Psoas muscle (tissue), 8 donors: ENCODE results near the gene TPM3. TPM values are rescaled to one million over a fixed set of nuclear protein-coding genes. Genes with fewer than 3 reads are reported as not detected.
A peak's percentile ranks its signal among the peaks of the same experiment; 100 is the strongest.

Source experiments
- ATAC-seq, 4 donors: fragments of 200-7000 bp; cut with Tn5 transposase; one replicate each; pipeline ENCODE4 v1.9.1; 2020; ENCODE audit warnings: moderate library complexity in 3 of 4, mild to moderate bottlenecking in 2 of 4
- DNase-seq, 2 donors: peaks; one replicate each; pipeline ENCODE4 v3.0.0-alpha.2; 2020
- H3K27ac ChIP-seq: fragments of 200-600 bp; one replicate; pipeline ENCODE4 v1.8.0; 2022
- H3K27me3 ChIP-seq, 3 donors: fragments of 200-600 bp in 1 of 3; one replicate each; pipeline versions ENCODE4 v1.6.1 to v1.8.0; 2013 to 2022; ENCODE audit warnings: low read length in 2 of 3, mild to moderate bottlenecking in 2 of 3, moderate library complexity in 1 of 3; ENCODE audit not compliant: insufficient read depth in 3 of 3
- H3K36me3 ChIP-seq, 2 donors: fragments of 200-600 bp in 1 of 2; one replicate each; pipeline versions ENCODE4 v1.6.1 to v1.8.0; 2013 to 2022; ENCODE audit warnings: low read depth in 1 of 2, mild to moderate bottlenecking in 1 of 2, moderate library complexity in 1 of 2; ENCODE audit not compliant: insufficient read depth in 1 of 2
- H3K4me1 ChIP-seq: fragments of 200-600 bp; one replicate; pipeline ENCODE4 v1.8.0; 2022
- H3K4me3 ChIP-seq: fragments of 200-600 bp; one replicate; pipeline ENCODE4 v1.8.0; 2022; ENCODE audit warnings: mild to moderate bottlenecking
- H3K9me3 ChIP-seq: fragments of 200-600 bp; one replicate; pipeline ENCODE4 v1.8.0; 2022
- CTCF ChIP-seq: fragments of 200-600 bp; IDR thresholded peaks from one replicate; pipeline ENCODE4 v1.8.0; 2022; ENCODE audit warnings: antibody characterized with exemption
- WGBS, 3 donors: extraction: QIAGEN DNeasy Blood & Tissue Kit; methylation state at CpG; one replicate each; pipeline versions ENCODE4 v1.1.6 to v1.1.7; 2013; 5-methylcytosine and 5-hydroxymethylcytosine counted together
- intact Hi-C, 2 donors: fragments of 100-400 bp; cut with DNase I; formaldehyde crosslinking; loops; one replicate each; pipeline versions ENCODE4 v1.11.0 to v1.14.2; 2022
- polyA plus RNA-seq, 3 donors: library from polyadenylated mRNA; stranded (reverse); fragments of 200-250 nt; gene quantifications; one replicate each; pipeline ENCODE4 v1.2.3, GENCODE V29; 2013
- total RNA-seq, 4 donors: library from RNA; stranded (reverse); fragmentation: NEBNext Ultra II Directional in 2 of 4; extraction: Animal tissue kit (Norgen Biotek cat#: 25700) in 2 of 4; gene quantifications; one replicate each; pipeline versions ENCODE4 v1.2.1 to v1.2.4, GENCODE V29; 2021 to 2023
- donor health status: healthy with polysubstance abuse.
- donor health status: DM: no; HTN: no; CAD: no; lungs with moderate emphysema.
- donor health status: Bipolar disorder and iron deficiency.
- donor health status: healthy.
- donor health status: DM: yes; HTN: yes; CAD: no.
- donor health status: DM: no; HTN: no; CAD: no.
- donor health status: DM: no; HTN: no; CAD: no.
- donor health status: DM: yes; HTN: yes; CAD: no.

TPM3 gene
- total and polyA plus RNA-seq, 7 donors, result 1,778 to 3,898 (median 2,728) TPM

- intact Hi-C loops, result loop anchor here in 1 of 2 donors (5.0 kb wide), 1 partner anchor 334 kb away; the partner anchor contains the start of gene UBE2Q1
- H3K27ac ChIP-seq, result peak overlapping the region; percentile 99
These were observed 31.0 kb upstream of the TPM3 start for GRCh38 chr1:154222918-154223317.

DNA sequence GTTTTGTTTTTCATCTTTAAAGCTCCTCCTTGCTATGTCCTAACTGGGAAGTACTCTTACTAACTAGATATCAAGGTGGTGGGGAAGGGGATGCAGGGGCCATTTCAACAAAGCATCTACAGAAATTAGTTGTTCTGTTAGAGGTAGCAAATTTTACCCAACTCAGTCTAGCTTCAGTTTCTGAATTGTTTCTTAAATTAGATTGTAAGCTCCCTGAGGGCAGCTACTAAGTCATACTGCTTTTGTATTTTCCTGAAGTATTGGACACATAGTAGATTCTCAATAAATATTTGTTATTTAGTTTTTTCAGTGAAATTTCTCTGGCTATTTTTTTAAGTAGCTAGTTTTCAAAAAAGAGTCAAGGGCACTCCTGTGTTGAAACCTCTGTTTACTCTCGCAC, 30.6 kb upstream of the TPM3 start:
- no peaks in the 10 kb centered on the region for H3K27me3 ChIP-seq
- H3K27ac ChIP-seq, result peak overlapping the region; percentile 99
- DNase-seq, result no peak
- TF ChIP-seq CTCF, result no peak
- WGBS, 3 donors, result 85 to 97% (median 85%) methylated on average over 1 of the region's 1 CpG
- H3K4me3 ChIP-seq, result peak overlapping the region; percentile 96
- H3K9me3 ChIP-seq, result no peaks in the 10 kb centered on the region
- peaks cover 50% of the 10 kb centered on the region for H3K4me1 ChIP-seq
- H3K36me3 ChIP-seq, result peaks cover 4 to 48% of the 10 kb centered on the region in 2 donors
- no peak for ATAC-seq
- intact Hi-C loops, result loop anchor here in 1 of 2 donors (5.0 kb wide), 1 partner anchor 335 kb away; the partner anchor contains the start of gene UBE2Q1

More at GRCh38 chr1:154222918-154223317, 31.0 kb upstream of the TPM3 start:
- TF ChIP-seq CTCF, result no peak
- Histone ChIP-seq H3K27me3 (no peaks in the 10 kb centered on the region), H3K4me3 (peak overlapping the region; percentile 96), H3K36me3 (peaks cover 4 to 48% of the 10 kb centered on the region in 2 donors), H3K9me3 (no peaks in the 10 kb centered on the region), H3K4me1 (peaks cover 46% of the 10 kb centered on the region)
- DNase-seq (no peak), ATAC-seq (no peak)
- WGBS, 3 donors, result 87 to 89% (median 87%) methylated on average over 1 of the region's 1 CpG

- Histone ChIP-seq H3K4me3 (peak overlapping the region; percentile 96), H3K27me3 (no peaks in the 10 kb centered on the region), H3K9me3 (no peaks in the 10 kb centered on the region), H3K4me1 (peaks cover 54% of the 10 kb centered on the region), H3K27ac (peak overlapping the region; percentile 99), H3K36me3 (peaks cover 6 to 48% of the 10 kb centered on the region in 2 donors)
- peak; percentile 64 to 81 for DNase-seq
- WGBS, 3 donors, result 1 to 2% (median 1%) methylated on average over 18 to 28 of the region's 28 CpGs
- ATAC-seq, result peak; percentile 24 to 40 (median 37)
- no peak for TF ChIP-seq CTCF
- intact Hi-C loops, result loop anchor here in 1 of 2 donors (5.0 kb wide), 1 partner anchor 336 kb away; the partner anchor contains the start of gene UBE2Q1
These were observed 29.5 kb upstream of the TPM3 start for GRCh38 chr1:154221278-154222001.

- no peak for TF ChIP-seq CTCF
- Histone ChIP-seq H3K36me3 (peaks cover 6 to 45% of the 10 kb centered on the region in 2 donors), H3K4me1 (peaks cover 54% of the 10 kb centered on the region), H3K27ac (peak overlapping the region; percentile 99), H3K9me3 (no peaks in the 10 kb centered on the region), H3K27me3 (no peaks in the 10 kb centered on the region), H3K4me3 (peak overlapping the region; percentile 96)
- 0 to 1% (median 1%) methylated on average over 19 to 33 of the region's 33 CpGs for WGBS, 3 donors
- ATAC-seq (no peak), DNase-seq (no peak)
- intact Hi-C loops, result loop anchor here in 1 of 2 donors (5.0 kb wide), 1 partner anchor 336 kb away; the partner anchor contains the start of gene UBE2Q1
These were observed 29.0 kb upstream of the TPM3 start for GRCh38 chr1:154220970-154221277.
